ENCODE results near the gene SLC35B4. TPM values are rescaled to one million over a fixed set of nuclear protein-coding genes. Genes with fewer than 3 reads are reported as not detected.

The SLC35B4 gene
- total RNA-seq, 1 experiment from 2014 or later: 14.7 TPM

DNA sequence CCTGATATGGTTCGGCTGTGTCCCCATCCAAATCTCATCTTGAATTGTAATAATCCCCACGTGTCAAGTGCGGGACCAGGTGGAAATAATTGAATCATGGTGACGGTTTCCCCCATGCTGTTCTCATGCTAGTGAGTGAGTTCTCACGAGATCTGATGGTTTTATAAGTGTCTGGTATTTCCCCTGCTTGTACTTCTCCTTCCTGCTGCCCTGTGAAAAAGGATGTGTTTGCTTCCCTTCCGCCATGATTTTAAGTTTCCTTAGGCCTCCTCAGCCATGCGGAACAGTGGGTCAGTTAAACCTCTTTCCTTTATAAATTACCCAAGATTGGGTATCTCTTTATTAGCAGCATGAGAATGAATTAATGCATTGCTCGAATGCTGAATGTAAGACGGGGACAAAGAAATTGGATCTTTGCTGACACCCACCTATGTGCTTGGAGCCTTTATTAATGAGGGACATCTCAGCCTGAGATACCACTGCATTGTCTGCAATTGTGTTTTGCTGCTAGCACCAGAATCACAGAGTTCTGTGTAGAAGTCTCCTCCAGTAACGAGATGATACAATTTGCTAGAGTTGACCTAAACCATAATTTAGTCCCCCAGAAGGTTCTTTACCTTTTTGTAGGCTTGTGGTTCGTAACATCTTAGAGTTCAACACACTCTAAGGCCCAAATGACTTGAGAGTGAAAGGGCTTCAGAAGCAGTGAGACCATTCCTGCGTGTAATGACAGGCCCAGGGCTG is 28.6 kb downstream of the SLC35B4 start:
- H2AFZ ChIP-seq (ENCODE audit: low read depth, low read length, poor library complexity, severe bottlenecking): no peak overlapping the region
- ChIA-PET RAD21 (ENCODE audit: low non-redundant PET in 1 of 2, low total read pairs in 2 of 2, uncharacterized antibody in 2 of 2, unreplicated experiment in 2 of 2) (no interaction called here), POLR2A (no interaction called here), CTCF (no interaction called here)
- H3K9ac ChIP-seq (ENCODE audit: low read length): no peak overlapping the region
- H3K79me2 ChIP-seq (ENCODE audit: insufficient read depth, low read length): no peaks in the 10 kb centered on the region
- ATAC-seq (no peak), DNase-seq (ENCODE audit: low read depth, low spot score) (no peak)
- no peak overlapping the region for H3K4me2 ChIP-seq (ENCODE audit: low read length)
- H3K27ac ChIP-seq (ENCODE audit: low read depth, low read length): no peak overlapping the region
- H3K9me3 ChIP-seq (ENCODE audit: control insufficient read depth in 1 of 2, insufficient read depth in 1 of 2, low read depth in 1 of 2, low read length in 2 of 2): no peaks in the 10 kb centered on the region
- TF ChIP-seq CEBPB (IDR thresholded peaks at IDR 0.05; ENCODE audit: low read depth): no peak
- TF ChIP-seq, protein P1, sequence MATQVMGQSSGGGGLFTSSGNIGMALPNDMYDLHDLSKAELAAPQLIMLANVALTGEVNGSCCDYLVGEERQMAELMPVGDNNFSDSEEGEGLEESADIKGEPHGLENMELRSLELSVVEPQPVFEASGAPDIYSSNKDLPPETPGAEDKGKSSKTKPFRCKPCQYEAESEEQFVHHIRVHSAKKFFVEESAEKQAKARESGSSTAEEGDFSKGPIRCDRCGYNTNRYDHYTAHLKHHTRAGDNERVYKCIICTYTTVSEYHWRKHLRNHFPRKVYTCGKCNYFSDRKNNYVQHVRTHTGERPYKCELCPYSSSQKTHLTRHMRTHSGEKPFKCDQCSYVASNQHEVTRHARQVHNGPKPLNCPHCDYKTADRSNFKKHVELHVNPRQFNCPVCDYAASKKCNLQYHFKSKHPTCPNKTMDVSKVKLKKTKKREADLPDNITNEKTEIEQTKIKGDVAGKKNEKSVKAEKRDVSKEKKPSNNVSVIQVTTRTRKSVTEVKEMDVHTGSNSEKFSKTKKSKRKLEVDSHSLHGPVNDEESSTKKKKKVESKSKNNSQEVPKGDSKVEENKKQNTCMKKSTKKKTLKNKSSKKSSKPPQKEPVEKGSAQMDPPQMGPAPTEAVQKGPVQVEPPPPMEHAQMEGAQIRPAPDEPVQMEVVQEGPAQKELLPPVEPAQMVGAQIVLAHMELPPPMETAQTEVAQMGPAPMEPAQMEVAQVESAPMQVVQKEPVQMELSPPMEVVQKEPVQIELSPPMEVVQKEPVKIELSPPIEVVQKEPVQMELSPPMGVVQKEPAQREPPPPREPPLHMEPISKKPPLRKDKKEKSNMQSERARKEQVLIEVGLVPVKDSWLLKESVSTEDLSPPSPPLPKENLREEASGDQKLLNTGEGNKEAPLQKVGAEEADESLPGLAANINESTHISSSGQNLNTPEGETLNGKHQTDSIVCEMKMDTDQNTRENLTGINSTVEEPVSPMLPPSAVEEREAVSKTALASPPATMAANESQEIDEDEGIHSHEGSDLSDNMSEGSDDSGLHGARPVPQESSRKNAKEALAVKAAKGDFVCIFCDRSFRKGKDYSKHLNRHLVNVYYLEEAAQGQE (IDR thresholded peaks at IDR 0.05; ENCODE audit: low read depth): no peak
- TF ChIP-seq EZH2 (IDR thresholded peaks at IDR 0.05): no peak
- TF ChIP-seq FOSL1 (IDR thresholded peaks at IDR 0.05; ENCODE audit: low read depth): no peak
- no peak for TF ChIP-seq SP1 (IDR thresholded peaks at IDR 0.05; ENCODE audit: low read depth)
- no peak for TF ChIP-seq SIN3A (IDR thresholded peaks at IDR 0.05; ENCODE audit: low read depth)
- TF ChIP-seq, protein P2, sequence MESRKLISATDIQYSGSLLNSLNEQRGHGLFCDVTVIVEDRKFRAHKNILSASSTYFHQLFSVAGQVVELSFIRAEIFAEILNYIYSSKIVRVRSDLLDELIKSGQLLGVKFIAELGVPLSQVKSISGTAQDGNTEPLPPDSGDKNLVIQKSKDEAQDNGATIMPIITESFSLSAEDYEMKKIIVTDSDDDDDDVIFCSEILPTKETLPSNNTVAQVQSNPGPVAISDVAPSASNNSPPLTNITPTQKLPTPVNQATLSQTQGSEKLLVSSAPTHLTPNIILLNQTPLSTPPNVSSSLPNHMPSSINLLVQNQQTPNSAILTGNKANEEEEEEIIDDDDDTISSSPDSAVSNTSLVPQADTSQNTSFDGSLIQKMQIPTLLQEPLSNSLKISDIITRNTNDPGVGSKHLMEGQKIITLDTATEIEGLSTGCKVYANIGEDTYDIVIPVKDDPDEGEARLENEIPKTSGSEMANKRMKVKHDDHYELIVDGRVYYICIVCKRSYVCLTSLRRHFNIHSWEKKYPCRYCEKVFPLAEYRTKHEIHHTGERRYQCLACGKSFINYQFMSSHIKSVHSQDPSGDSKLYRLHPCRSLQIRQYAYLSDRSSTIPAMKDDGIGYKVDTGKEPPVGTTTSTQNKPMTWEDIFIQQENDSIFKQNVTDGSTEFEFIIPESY (IDR thresholded peaks at IDR 0.05; ENCODE audit: extremely low read depth, insufficient replicate concordance, low read length): no peak
- no peak for TF ChIP-seq EZH2phosphoT487 (IDR thresholded peaks at IDR 0.05; ENCODE audit: borderline replicate concordance)
- no peak for TF ChIP-seq CBX3 (IDR thresholded peaks at IDR 0.05; ENCODE audit: low read depth)
- no peak for TF ChIP-seq YY1 (IDR thresholded peaks at IDR 0.05; ENCODE audit: extremely low read depth, insufficient replicate concordance, low read depth, low read length)
- TF ChIP-seq, protein P3, sequence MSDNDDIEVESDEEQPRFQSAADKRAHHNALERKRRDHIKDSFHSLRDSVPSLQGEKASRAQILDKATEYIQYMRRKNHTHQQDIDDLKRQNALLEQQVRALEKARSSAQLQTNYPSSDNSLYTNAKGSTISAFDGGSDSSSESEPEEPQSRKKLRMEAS (IDR thresholded peaks at IDR 0.05): no peak
- no peak for TF ChIP-seq POLR2AphosphoS5 (IDR thresholded peaks at IDR 0.05; ENCODE audit: low read depth, low read length)
- no peak for TF ChIP-seq SRF (IDR thresholded peaks at IDR 0.05; ENCODE audit: low read depth)
- TF ChIP-seq, protein P4, sequence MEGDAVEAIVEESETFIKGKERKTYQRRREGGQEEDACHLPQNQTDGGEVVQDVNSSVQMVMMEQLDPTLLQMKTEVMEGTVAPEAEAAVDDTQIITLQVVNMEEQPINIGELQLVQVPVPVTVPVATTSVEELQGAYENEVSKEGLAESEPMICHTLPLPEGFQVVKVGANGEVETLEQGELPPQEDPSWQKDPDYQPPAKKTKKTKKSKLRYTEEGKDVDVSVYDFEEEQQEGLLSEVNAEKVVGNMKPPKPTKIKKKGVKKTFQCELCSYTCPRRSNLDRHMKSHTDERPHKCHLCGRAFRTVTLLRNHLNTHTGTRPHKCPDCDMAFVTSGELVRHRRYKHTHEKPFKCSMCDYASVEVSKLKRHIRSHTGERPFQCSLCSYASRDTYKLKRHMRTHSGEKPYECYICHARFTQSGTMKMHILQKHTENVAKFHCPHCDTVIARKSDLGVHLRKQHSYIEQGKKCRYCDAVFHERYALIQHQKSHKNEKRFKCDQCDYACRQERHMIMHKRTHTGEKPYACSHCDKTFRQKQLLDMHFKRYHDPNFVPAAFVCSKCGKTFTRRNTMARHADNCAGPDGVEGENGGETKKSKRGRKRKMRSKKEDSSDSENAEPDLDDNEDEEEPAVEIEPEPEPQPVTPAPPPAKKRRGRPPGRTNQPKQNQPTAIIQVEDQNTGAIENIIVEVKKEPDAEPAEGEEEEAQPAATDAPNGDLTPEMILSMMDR (IDR thresholded peaks at IDR 0.05 in 2 of 3, conservative IDR thresholded peaks at IDR 0.05 in 1 of 3; ENCODE audit: borderline replicate concordance in 1 of 3, insufficient read depth in 1 of 3, low read depth in 2 of 3, low read length in 2 of 3): no peak
- no peak for TF ChIP-seq POLR2A (IDR thresholded peaks at IDR 0.05; ENCODE audit: borderline replicate concordance, extremely low read depth, insufficient read depth, insufficient read length)
- no peak for TF ChIP-seq TCF7L2 (IDR thresholded peaks at IDR 0.05; ENCODE audit: borderline replicate concordance, extremely low read depth, insufficient read depth, insufficient read length)
- no peak for TF ChIP-seq ELF1 (IDR thresholded peaks at IDR 0.05; ENCODE audit: borderline replicate concordance, low read depth)
- TF ChIP-seq, protein P5, sequence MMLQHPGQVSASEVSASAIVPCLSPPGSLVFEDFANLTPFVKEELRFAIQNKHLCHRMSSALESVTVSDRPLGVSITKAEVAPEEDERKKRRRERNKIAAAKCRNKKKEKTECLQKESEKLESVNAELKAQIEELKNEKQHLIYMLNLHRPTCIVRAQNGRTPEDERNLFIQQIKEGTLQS (IDR thresholded peaks at IDR 0.05): no peak
- no peak for TF ChIP-seq ZNF274 (IDR thresholded peaks at IDR 0.05; ENCODE audit: low read depth, low read length)
- TF ChIP-seq ZFX (IDR thresholded peaks at IDR 0.05): no peak
- no peaks in the 10 kb centered on the region for H3K9me2 ChIP-seq (ENCODE audit: insufficient read depth)
- H4K20me1 ChIP-seq (ENCODE audit: insufficient read depth): no peaks in the 10 kb centered on the region
- intact Hi-C loops (cut with micrococcal nuclease): no loop called here
- H3K4me3 ChIP-seq (replicated peaks in 1 of 2; ENCODE audit: low read depth in 1 of 2, low read length in 2 of 2): no peak overlapping the region
- H3K36me3 ChIP-seq (ENCODE audit: control insufficient read depth in 1 of 2, insufficient read depth in 2 of 2, low read length in 2 of 2): no peaks in the 10 kb centered on the region
- BruUV-seq (replicated peaks): no TSS peak
- H3K27me3 ChIP-seq (ENCODE audit: insufficient read depth, low read length): no peaks in the 10 kb centered on the region
- peaks cover 0 to 7% of the 10 kb centered on the region in 2 experiments; a peak in 1 of 4 replicates for H3K4me1 ChIP-seq (ENCODE audit: control insufficient read depth in 1 of 2, insufficient read depth in 2 of 2, low read length in 2 of 2)

Measured in HCT116 (cell line).